Endothelial cell (in vitro differentiated cells): ENCODE data around the gene PCDHGA12. TPM values are rescaled to one million over a fixed set of nuclear protein-coding genes. Genes with fewer than 3 reads are reported as not detected.
"Not testable (repeated sequence)": the region's sequence is repeated elsewhere in the genome, so short reads cannot be mapped to it uniquely, and the experiment has no call there.

Experiments used
- DNase-seq: peaks from one replicate; pipeline ENCODE4 v3.0.0; 2021; ENCODE audit warnings: low spot score
- H3K27ac Mint-ChIP-seq: one replicate; pipeline ENCODE4 v1.8.0; 2021; ENCODE audit warnings: mixed read lengths, inconsistent platforms; ENCODE audit not compliant: unreplicated experiment
- H3K27me3 Mint-ChIP-seq: one replicate; pipeline ENCODE4 v1.8.0; 2021; ENCODE audit warnings: mild to moderate bottlenecking, moderate library complexity, mixed read lengths, inconsistent platforms; ENCODE audit not compliant: unreplicated experiment
- H3K36me3 Mint-ChIP-seq: one replicate; pipeline ENCODE4 v1.8.0; 2021; ENCODE audit warnings: mild to moderate bottlenecking, low read depth, mixed read lengths, inconsistent platforms; ENCODE audit not compliant: unreplicated experiment
- H3K4me1 Mint-ChIP-seq: one replicate; pipeline ENCODE4 v1.8.0; 2021; ENCODE audit warnings: mild to moderate bottlenecking, mixed read lengths, inconsistent platforms; ENCODE audit not compliant: unreplicated experiment
- H3K4me3 Mint-ChIP-seq: one replicate; pipeline ENCODE4 v1.8.0; 2021; ENCODE audit warnings: mild to moderate bottlenecking, mixed read lengths, inconsistent platforms; ENCODE audit not compliant: unreplicated experiment
- H3K9me3 Mint-ChIP-seq: one replicate; pipeline ENCODE4 v1.8.0; 2021; ENCODE audit warnings: mixed read lengths, inconsistent platforms; ENCODE audit not compliant: unreplicated experiment
- CTCF ChIP-seq: fragments of 200-600 bp; sonication (generic); IDR thresholded peaks from one replicate; pipeline ENCODE4 v1.5.0; 2021; ENCODE audit warnings: antibody characterized with exemption; ENCODE audit not compliant: unreplicated experiment
- total RNA-seq: library from RNA; stranded (reverse); fragmentation: NEBNext Ultra II Directional; extraction: Animal tissue kit (Norgen Biotek cat#: 25700); gene quantifications from one replicate; pipeline ENCODE4 v1.2.1, GENCODE V29; 2021; ENCODE audit not compliant: unreplicated experiment

The PCDHGA12 gene
- total RNA-seq, 1 donor from 2014 or later = 3.8 TPM

DNA sequence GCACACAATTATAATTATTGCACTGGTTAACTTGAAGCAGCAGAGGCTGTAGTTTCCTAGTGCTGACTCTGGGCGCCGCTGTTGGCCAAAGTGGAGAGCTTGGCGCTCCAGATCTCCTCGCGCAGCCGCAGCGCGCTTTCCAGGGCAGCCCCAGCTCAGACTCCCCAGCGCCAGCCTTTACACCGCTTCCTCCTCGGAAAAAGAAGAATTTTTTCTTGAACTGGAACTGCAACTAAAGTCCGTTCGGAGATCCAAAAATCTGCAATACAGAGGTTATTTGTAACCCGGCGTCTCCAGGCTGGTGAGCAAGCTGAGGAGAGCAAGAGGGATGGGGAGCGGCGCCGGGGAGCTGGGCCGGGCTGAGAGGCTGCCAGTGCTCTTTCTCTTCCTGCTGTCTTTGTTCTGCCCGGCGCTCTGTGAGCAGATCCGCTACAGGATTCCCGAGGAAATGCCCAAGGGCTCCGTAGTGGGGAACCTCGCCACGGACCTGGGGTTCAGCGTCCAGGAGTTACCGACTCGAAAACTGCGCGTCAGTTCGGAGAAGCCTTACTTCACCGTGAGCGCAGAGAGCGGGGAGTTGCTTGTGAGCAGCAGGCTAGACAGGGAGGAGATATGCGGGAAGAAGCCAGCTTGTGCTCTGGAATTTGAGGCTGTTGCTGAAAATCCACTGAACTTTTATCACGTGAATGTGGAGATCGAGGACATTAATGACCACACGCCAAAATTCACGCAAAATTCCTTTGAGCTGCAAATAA lies 42.6 kb upstream of the PCDHGA12 start, which contains the start of gene PCDHGB4:
TSS of gene PCDHGB4 (plus strand) at position 142 of the 755 bp plus-strand sequence. CDS start at position 329, 187 bp downstream.
- H3K27ac Mint-ChIP-seq = peak within 1 kb of the TSS; percentile 48
- TF ChIP-seq CTCF = peak; percentile 13
- H3K9me3 Mint-ChIP-seq = peaks cover 37% of the 10 kb centered on the region
- H3K27me3 Mint-ChIP-seq, H3K4me1 Mint-ChIP-seq: not testable (repeated sequence)
- DNase-seq = peak; percentile 47
- H3K4me3 Mint-ChIP-seq = peak within 1 kb of the TSS; percentile 81
- H3K36me3 Mint-ChIP-seq = peaks cover 73% of the 10 kb centered on the region

DNA sequence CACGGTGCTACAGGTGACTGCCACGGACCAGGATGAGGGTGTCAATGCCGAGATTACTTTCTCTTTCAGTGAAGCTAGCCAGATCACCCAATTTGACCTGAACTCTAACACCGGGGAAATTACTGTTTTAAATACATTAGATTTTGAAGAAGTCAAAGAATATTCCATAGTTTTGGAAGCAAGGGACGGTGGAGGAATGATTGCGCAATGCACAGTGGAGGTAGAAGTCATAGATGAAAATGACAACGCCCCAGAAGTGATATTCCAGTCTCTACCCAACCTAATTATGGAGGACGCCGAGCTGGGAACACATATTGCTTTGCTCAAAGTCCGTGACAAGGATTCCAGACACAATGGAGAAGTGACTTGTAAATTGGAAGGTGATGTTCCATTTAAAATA lies 41.6 kb upstream of the PCDHGA12 start:
- no peak overlapping the region for H3K27ac Mint-ChIP-seq
- H3K4me1 Mint-ChIP-seq = peaks cover 3% of the 10 kb centered on the region
- peaks cover 41% of the 10 kb centered on the region for H3K9me3 Mint-ChIP-seq
- peaks cover 8% of the 10 kb centered on the region for H3K27me3 Mint-ChIP-seq
- peaks cover 73% of the 10 kb centered on the region for H3K36me3 Mint-ChIP-seq
- no peak for TF ChIP-seq CTCF
- peak overlapping the region; percentile 81 for H3K4me3 Mint-ChIP-seq
- no peak for DNase-seq

DNA sequence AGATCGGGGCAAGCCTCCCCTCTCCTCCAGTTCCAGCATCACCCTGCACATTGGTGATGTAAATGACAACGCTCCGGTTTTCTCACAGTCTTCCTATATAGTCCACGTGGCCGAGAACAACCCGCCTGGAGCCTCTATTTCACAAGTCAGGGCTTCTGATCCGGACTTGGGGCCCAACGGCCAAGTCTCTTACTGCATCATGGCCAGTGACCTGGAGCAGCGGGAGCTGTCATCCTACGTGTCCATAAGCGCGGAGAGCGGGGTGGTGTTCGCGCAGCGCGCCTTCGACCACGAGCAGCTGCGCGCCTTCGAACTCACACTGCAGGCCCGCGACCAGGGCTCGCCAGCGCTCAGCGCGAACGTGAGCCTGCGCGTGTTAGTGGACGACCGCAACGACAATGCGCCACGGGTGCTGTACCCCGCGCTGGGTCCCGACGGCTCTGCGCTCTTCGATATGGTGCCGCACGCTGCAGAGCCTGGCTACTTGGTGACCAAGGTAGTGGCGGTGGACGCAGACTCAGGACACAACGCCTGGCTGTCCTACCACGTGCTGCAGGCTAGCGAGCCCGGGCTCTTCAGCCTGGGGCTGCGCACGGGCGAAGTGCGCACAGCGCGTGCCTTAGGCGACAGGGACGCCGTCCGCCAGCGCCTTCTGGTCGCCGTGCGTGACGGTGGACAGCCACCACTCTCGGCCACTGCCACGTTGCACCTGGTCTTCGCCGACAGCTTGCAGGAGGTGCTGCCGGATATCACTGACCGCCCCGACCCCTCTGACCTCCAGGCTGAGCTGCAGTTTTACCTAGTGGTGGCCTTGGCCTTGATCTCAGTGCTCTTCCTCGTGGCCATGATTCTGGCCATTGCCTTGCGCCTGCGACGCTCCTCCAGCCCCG lies 40.9 kb upstream of the PCDHGA12 start:
- no peak for TF ChIP-seq CTCF
- peaks cover 3% of the 10 kb centered on the region for H3K4me1 Mint-ChIP-seq
- H3K36me3 Mint-ChIP-seq = peaks cover 73% of the 10 kb centered on the region
- H3K4me3 Mint-ChIP-seq = peak overlapping the region; percentile 81
- peaks cover 43% of the 10 kb centered on the region for H3K9me3 Mint-ChIP-seq
- no peak for DNase-seq
- peaks cover 8% of the 10 kb centered on the region for H3K27me3 Mint-ChIP-seq
- no peak overlapping the region for H3K27ac Mint-ChIP-seq

GRCh38 chr5:141392429-141393198 lies 37.7 kb upstream of the PCDHGA12 start, which contains the start of gene PCDHGA8:
TSS of gene PCDHGA8 (plus strand) at chr5:141392633. CDS start at chr5:141392814, 181 bp downstream.
- no peak for DNase-seq
- H3K27ac Mint-ChIP-seq = no peak within 1 kb of the TSS
- H3K9me3 Mint-ChIP-seq = peaks cover 37% of the 10 kb centered on the region
- H3K4me1 Mint-ChIP-seq = peaks cover 3% of the 10 kb centered on the region
- no peak for TF ChIP-seq CTCF
- peaks cover 4% of the 10 kb centered on the region for H3K27me3 Mint-ChIP-seq
- peaks cover 69% of the 10 kb centered on the region for H3K36me3 Mint-ChIP-seq
- H3K4me3 Mint-ChIP-seq = peak within 1 kb of the TSS; percentile 56
